Measurements from ENCODE around the gene SLC39A12.

The SLC39A12 gene

DNA sequence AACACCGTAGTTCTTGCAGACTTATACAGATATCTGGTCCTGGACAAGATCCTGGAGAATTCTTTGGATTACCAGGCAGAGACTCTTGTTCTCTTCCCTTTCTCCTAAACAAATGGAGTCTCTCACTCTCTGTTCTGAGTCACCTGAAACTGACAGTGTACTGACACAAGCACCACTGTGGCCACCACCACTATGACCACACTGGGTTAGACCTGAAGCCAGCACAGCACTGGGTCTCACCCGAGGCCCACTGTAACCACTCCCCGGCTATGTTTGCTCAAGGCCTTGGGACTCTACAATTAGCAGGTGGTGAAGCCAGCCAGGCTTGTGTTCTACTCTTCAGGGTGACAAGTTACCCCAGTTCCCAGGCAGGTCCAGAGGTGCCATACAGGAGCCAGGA lies 22.8 kb downstream of the SLC39A12 start:
- Histone ChIP-seq H4K20me1 (ENCODE audit: insufficient read depth, low read length, poor library complexity, severe bottlenecking) (no peaks in the 10 kb centered on the region), H3K4me3 (ENCODE audit: low read length, poor library complexity, severe bottlenecking) (no peak overlapping the region), H3K4me2 (ENCODE audit: low read depth, low read length, poor library complexity, severe bottlenecking) (no peak overlapping the region), H3K27me3 (ENCODE audit: insufficient read depth, low read length, poor library complexity, severe bottlenecking) (no peaks in the 10 kb centered on the region), H3F3A (ENCODE audit: low read depth) (no peaks in the 10 kb centered on the region), H3K4me1 (ENCODE audit: insufficient read depth, low read length, poor library complexity, severe bottlenecking) (no peaks in the 10 kb centered on the region), H3K9me2 (replicated peaks; ENCODE audit: low read depth, low read length) (no peaks in the 10 kb centered on the region), H3K9me3 (ENCODE audit: insufficient read depth, low read depth, low read length) (no peaks in the 10 kb centered on the region), H3K36me3 (ENCODE audit: insufficient read depth, low read length) (no peaks in the 10 kb centered on the region), H3K79me2 (ENCODE audit: insufficient read depth, low read length) (no peaks in the 10 kb centered on the region), H2AFZ (ENCODE audit: low read length) (no peak overlapping the region), H3K9ac (ENCODE audit: low read depth, low read length, poor library complexity, severe bottlenecking) (no peak overlapping the region)
- TF ChIP-seq, protein P1, sequence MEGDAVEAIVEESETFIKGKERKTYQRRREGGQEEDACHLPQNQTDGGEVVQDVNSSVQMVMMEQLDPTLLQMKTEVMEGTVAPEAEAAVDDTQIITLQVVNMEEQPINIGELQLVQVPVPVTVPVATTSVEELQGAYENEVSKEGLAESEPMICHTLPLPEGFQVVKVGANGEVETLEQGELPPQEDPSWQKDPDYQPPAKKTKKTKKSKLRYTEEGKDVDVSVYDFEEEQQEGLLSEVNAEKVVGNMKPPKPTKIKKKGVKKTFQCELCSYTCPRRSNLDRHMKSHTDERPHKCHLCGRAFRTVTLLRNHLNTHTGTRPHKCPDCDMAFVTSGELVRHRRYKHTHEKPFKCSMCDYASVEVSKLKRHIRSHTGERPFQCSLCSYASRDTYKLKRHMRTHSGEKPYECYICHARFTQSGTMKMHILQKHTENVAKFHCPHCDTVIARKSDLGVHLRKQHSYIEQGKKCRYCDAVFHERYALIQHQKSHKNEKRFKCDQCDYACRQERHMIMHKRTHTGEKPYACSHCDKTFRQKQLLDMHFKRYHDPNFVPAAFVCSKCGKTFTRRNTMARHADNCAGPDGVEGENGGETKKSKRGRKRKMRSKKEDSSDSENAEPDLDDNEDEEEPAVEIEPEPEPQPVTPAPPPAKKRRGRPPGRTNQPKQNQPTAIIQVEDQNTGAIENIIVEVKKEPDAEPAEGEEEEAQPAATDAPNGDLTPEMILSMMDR (conservative IDR thresholded peaks at IDR 0.05; ENCODE audit: low read length), result no peak
- TF ChIP-seq EZH2phosphoT487 (IDR thresholded peaks at IDR 0.05; ENCODE audit: borderline replicate concordance), result no peak

DNA sequence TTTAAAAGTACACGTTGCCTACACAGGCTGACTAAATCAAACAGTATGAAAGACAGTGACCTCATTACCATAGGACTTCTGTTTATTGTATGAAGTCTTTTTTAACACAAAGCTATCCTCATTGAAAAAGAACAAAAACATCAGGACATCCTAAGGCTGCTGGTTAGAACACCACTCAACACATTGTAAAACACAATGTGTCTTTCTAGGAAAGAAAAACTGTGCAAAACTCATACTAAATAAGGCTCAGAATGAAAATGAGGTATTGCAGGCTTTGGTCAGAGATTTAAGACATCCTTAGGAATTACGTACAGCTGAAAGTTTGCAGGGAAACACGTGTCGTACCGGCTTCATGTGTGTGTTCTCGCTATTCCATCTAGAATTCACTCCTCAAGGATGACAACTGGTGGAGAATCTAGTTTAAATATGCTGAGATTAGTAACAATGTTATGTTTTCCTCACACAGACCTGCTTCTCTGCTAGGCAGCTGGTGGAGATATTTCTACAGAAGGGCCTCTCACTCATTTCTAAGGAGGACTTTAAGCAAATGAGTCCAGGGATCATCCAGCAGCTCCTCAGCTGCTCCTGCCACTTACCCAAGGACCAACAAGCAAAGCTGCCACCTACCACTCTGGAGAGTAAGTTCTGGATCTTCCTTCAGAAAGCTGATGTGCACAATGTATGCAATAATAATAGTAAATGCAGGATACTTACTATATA lies 29.3 kb downstream of the SLC39A12 start:
- H3F3A ChIP-seq (ENCODE audit: low read depth), result no peaks in the 10 kb centered on the region
- TF ChIP-seq EZH2phosphoT487 (IDR thresholded peaks at IDR 0.05; ENCODE audit: borderline replicate concordance), result no peak
- TF ChIP-seq, protein P1 (conservative IDR thresholded peaks at IDR 0.05; ENCODE audit: low read length), result no peak
- H3K4me3 ChIP-seq (ENCODE audit: low read length, poor library complexity, severe bottlenecking), result no peak overlapping the region
- no peak overlapping the region for H3K9ac ChIP-seq (ENCODE audit: low read depth, low read length, poor library complexity, severe bottlenecking)
- no peaks in the 10 kb centered on the region for H3K27me3 ChIP-seq (ENCODE audit: insufficient read depth, low read length, poor library complexity, severe bottlenecking)
- no peaks in the 10 kb centered on the region for H3K36me3 ChIP-seq (ENCODE audit: insufficient read depth, low read length)
- H4K20me1 ChIP-seq (ENCODE audit: insufficient read depth, low read length, poor library complexity, severe bottlenecking), result no peaks in the 10 kb centered on the region
- H3K9me2 ChIP-seq (replicated peaks; ENCODE audit: low read depth, low read length), result no peaks in the 10 kb centered on the region
- H3K79me2 ChIP-seq (ENCODE audit: insufficient read depth, low read length), result no peaks in the 10 kb centered on the region
- H2AFZ ChIP-seq (ENCODE audit: low read length), result no peak overlapping the region
- no peaks in the 10 kb centered on the region for H3K9me3 ChIP-seq (ENCODE audit: insufficient read depth, low read depth, low read length)
- no peaks in the 10 kb centered on the region for H3K4me1 ChIP-seq (ENCODE audit: insufficient read depth, low read length, poor library complexity, severe bottlenecking)
- no peak overlapping the region for H3K4me2 ChIP-seq (ENCODE audit: low read depth, low read length, poor library complexity, severe bottlenecking)

DNA sequence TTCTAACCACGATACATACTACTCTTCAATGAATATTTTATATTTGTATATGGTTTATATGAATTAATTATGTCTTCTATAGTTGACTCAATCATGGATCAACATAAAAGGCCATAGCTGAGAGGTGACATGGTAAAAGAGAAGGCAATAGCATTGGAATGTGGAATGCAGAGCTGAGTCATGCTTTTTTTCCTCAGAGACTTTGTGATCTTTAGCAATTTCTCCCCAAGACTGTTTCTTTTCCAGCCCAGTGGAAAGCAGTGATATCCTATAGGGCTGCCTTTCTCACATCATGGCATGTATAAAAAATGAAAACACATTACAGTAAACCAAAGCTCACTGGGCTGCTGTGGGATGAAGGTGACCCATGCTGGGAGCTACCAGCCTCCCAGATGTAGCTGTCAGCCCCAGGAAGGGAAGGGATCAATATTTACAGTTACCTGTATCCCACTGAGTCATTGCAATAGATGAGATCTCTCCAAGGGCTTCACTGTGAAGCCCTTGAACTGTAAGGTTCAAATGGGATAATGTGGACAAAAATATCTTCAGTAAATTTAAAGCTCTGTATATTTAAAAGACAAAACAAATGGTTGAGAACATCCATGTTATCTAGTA lies 30.2 kb downstream of the SLC39A12 start:
- H3K36me3 ChIP-seq (ENCODE audit: insufficient read depth, low read length), result no peaks in the 10 kb centered on the region
- no peaks in the 10 kb centered on the region for H4K20me1 ChIP-seq (ENCODE audit: insufficient read depth, low read length, poor library complexity, severe bottlenecking)
- no peaks in the 10 kb centered on the region for H3K9me2 ChIP-seq (replicated peaks; ENCODE audit: low read depth, low read length)
- no peaks in the 10 kb centered on the region for H3K9me3 ChIP-seq (ENCODE audit: insufficient read depth, low read depth, low read length)
- H3K79me2 ChIP-seq (ENCODE audit: insufficient read depth, low read length), result no peaks in the 10 kb centered on the region
- H3K4me3 ChIP-seq (ENCODE audit: low read length, poor library complexity, severe bottlenecking), result no peak overlapping the region
- no peaks in the 10 kb centered on the region for H3K4me1 ChIP-seq (ENCODE audit: insufficient read depth, low read length, poor library complexity, severe bottlenecking)
- no peak overlapping the region for H3K4me2 ChIP-seq (ENCODE audit: low read depth, low read length, poor library complexity, severe bottlenecking)
- H3K9ac ChIP-seq (ENCODE audit: low read depth, low read length, poor library complexity, severe bottlenecking), result no peak overlapping the region
- H2AFZ ChIP-seq (ENCODE audit: low read length), result no peak overlapping the region
- TF ChIP-seq, protein P1 (conservative IDR thresholded peaks at IDR 0.05; ENCODE audit: low read length), result no peak
- no peak for TF ChIP-seq EZH2phosphoT487 (IDR thresholded peaks at IDR 0.05; ENCODE audit: borderline replicate concordance)
- H3F3A ChIP-seq (ENCODE audit: low read depth), result no peaks in the 10 kb centered on the region
- H3K27me3 ChIP-seq (ENCODE audit: insufficient read depth, low read length, poor library complexity, severe bottlenecking), result no peaks in the 10 kb centered on the region
